ENCODE measurements around the gene DGCR8. TPM values are rescaled to one million over a fixed set of nuclear protein-coding genes. Genes with fewer than 3 reads are reported as not detected.

The DGCR8 gene
- total RNA-seq, 2 donors from 2014 or later: 23.7 to 47.3 TPM

DNA sequence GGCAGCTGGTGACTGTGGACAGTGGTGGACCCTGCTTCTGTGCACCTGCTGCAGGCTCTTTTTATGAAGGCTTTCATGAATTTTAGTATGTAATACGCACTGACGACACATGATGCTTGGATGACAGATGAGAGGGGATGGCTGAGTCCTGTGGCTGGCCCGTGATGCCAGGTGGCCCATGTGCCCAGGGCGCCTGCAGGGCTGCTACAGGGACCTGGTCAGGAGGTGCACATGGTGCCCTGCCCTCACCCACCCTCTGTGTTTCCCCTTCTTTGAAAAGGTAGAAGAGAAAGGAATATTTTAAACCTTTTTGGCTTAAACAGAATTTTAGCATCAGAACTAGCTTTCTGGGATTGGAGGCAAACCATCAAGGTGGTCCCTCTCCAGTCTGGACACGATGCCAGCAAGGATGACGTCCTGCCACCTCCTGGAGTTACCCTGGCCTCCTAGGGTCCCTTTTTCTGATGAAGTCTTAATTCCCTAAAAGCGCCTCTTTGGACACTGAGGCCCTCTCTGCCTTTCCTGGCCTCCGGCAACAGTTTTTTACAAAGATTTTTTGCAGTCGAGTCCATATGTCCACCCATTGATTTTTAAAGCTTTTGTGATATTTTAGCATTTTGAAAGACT is 30.4 kb downstream of the DGCR8 start:
- Histone ChIP-seq H3K4me1 (ENCODE audit: control insufficient read depth in 1 of 2, low read depth in 2 of 2) (peaks cover 0 to 4% of the 10 kb centered on the region in 2 donors), H3K4me3 (no peak overlapping the region), H3K27ac (no peak overlapping the region), H3K27me3 (replicated peaks; ENCODE audit: insufficient read depth) (no peaks in the 10 kb centered on the region), H3K36me3 (peaks cover 69% of the 10 kb centered on the region), H3K9me3 (no peaks in the 10 kb centered on the region)
- no peak for TF ChIP-seq CTCF (IDR thresholded peaks at IDR 0.05)
- DNase-seq (ENCODE audit: low spot score) (no peak), ATAC-seq (ENCODE audit: insufficient number of reproducible peaks, low FRiP score, low read depth) (no peak)

- peaks cover 5 to 11% of the 10 kb centered on the region in 2 donors for H3K4me1 ChIP-seq (ENCODE audit: control insufficient read depth in 1 of 2, low read depth in 2 of 2)
- no peak overlapping the region for H3K4me3 ChIP-seq
- TF ChIP-seq CTCF (IDR thresholded peaks at IDR 0.05): no peak
- peaks cover 63% of the 10 kb centered on the region for H3K36me3 ChIP-seq
- H3K9me3 ChIP-seq: no peaks in the 10 kb centered on the region
- DNase-seq (ENCODE audit: low spot score) (no peak), ATAC-seq (ENCODE audit: insufficient number of reproducible peaks, low FRiP score, low read depth) (no peak)
- no peak overlapping the region for H3K27ac ChIP-seq
- H3K27me3 ChIP-seq (replicated peaks; ENCODE audit: insufficient read depth): no peaks in the 10 kb centered on the region
These were observed 31.1 kb downstream of the DGCR8 start for GRCh38 chr22:20111045-20111688.

GRCh38 chr22:20111689-20112622 is 31.9 kb downstream of the DGCR8 start:
- H3K9me3 ChIP-seq: no peaks in the 10 kb centered on the region
- no peaks in the 10 kb centered on the region for H3K27me3 ChIP-seq (replicated peaks; ENCODE audit: insufficient read depth)
- no peak for DNase-seq (ENCODE audit: low spot score)
- H3K4me3 ChIP-seq: no peak overlapping the region
- peaks cover 9 to 15% of the 10 kb centered on the region in 2 donors for H3K4me1 ChIP-seq (ENCODE audit: control insufficient read depth in 1 of 2, low read depth in 2 of 2)
- ATAC-seq (ENCODE audit: insufficient number of reproducible peaks, low FRiP score, low read depth): no peak
- peaks cover 55% of the 10 kb centered on the region for H3K36me3 ChIP-seq
- no peak for TF ChIP-seq CTCF (IDR thresholded peaks at IDR 0.05)
- H3K27ac ChIP-seq: no peak overlapping the region

DNA sequence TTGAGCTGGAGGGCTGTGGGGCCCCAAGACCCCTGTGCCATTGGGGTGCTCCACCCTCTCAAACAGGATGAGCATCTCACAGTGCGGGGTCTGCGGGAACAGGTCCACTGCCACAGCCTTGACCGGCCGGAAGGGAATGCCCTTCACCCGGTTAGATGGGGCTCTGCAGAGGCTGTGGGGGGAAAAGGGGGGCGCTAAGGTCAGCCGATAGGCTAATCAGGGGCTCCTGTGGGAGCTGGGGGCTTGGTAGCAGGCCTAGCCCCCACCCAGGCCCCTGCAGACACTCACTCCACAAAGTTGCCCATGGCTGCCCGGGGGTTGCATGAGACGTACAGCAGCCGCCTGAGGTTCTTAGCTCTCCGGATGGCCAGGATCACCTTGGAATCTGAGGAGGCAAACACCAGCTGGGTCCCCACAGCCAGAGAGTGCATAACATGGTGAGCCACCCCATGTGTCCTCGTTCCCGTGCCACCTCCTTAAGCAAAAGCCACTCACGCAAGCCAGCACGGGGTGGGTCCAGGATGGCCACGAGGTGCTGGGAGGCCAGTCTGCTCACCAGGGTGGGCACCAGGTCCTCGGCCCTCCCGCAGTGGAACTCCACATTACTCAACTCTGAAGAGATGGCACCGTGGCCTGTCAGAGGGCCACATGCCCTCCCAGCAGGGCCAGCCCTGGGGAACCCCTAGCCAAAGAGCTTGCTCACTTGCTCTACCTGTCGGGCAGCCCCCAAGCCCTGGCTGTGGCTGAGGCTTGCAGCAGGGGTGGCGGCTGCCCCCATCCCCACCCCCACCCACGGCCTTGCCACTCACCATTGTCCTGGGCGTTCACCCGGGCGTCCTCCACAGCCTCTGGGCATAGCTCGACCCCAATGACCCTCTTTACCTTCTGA is 32.8 kb downstream of the DGCR8 start:
- Histone ChIP-seq H3K4me3 (no peak overlapping the region), H3K27ac (no peak overlapping the region), H3K27me3 (replicated peaks; ENCODE audit: insufficient read depth) (no peaks in the 10 kb centered on the region), H3K9me3 (no peaks in the 10 kb centered on the region), H3K4me1 (ENCODE audit: control insufficient read depth in 1 of 2, low read depth in 2 of 2) (peaks cover 9 to 16% of the 10 kb centered on the region in 2 donors), H3K36me3 (peaks cover 47% of the 10 kb centered on the region)
- no peak for DNase-seq (ENCODE audit: low spot score)
- no peak for TF ChIP-seq CTCF (IDR thresholded peaks at IDR 0.05)
- ATAC-seq (ENCODE audit: insufficient number of reproducible peaks, low FRiP score, low read depth): no peak

Data from thoracic aorta (tissue), 2 donors.